ENCODE results near the gene CTXN3.

CTXN3 gene

DNA sequence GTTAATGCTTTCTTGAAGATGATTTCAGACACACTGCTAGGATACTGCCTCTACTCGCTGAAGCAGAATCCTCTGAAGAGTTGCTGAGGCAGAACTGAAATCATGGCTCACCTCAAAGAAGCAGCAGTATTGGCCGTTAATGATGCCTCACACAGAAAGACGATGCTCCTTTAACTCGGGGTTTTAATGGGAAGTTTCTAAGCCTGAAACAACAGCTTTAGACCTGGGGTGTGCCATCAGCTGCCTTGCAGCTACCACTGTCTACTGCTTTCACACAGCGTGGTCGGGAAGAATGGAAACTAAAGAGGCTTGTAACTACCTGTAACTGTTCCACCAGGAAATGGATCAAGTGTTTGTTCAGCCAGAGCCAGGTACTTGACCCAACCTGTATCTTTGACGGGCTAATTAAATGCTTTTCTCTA is at the start of gene CTXN3:
CTXN3 (plus strand) TSS at position 65 of the 422 bp plus-strand sequence. CDS start 8,440 bp downstream, outside the sequence.
- DNase-seq (ENCODE audit: low read depth in 1 of 2, low spot score in 1 of 2), result no peak

DNA sequence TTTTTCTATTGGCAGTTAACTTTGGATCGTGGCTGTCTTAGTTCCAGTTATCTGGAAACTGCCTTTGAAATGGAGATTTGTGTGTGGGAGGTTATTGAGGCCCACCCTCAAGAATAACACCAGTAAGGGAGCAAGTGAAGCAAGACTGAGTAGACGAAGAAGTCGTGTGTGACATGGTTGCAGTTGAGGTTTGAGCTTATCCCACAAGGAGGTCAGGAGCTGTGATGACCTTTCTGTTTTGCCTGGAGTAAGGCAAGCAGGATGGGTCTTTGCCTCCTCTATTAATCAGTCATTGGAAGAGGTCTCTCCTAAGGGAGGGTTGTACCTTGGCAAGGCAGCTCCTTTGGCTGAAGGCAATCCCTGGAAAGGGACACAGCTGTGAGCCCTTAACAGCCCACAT is 49.6 kb upstream of the CTXN3 start:
- DNase-seq (ENCODE audit: low read depth in 1 of 2, low spot score in 1 of 2), result no peak

DNA sequence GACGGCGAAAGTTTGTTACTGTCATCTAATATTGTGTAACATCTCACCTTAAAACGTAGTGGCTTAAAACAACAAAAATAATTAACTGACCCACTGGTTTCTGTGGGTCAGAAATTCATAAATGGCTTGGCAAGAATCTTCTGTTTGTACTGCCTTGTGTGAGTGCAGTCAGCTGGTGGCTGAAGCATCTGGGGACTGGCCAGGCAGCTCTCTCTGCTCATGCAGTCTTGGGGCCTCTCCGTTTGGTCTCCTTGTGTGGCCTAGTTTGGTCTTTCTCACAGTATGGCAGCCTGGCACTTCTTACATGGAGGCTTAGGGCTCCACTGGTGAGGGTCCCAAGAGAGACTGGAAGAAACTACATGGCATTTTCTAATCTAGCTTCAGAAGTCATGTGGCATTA is 49.0 kb upstream of the CTXN3 start:
- DNase-seq (ENCODE audit: low read depth in 1 of 2, low spot score in 1 of 2), result no peak

DNA sequence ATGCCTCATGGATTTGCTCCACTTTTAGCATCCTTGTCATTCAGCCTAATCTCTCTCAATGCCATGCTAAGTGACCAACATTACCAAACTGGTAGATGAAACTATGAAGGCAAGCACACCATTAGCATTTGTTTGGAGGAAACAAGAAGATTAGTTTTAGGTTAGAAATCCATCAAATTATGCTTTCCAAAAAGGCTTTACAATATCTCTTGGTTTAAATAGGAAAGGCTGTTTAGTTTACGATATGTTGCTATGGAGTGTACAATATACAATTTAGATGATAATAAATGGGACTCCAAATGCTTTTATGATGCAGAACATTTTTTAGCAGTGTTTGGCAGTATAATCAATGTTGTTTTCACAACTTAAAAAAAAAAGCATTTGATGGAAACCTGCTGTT is 47.8 kb upstream of the CTXN3 start:
- DNase-seq (ENCODE audit: low read depth in 1 of 2, low spot score in 1 of 2), result no peak

DNA sequence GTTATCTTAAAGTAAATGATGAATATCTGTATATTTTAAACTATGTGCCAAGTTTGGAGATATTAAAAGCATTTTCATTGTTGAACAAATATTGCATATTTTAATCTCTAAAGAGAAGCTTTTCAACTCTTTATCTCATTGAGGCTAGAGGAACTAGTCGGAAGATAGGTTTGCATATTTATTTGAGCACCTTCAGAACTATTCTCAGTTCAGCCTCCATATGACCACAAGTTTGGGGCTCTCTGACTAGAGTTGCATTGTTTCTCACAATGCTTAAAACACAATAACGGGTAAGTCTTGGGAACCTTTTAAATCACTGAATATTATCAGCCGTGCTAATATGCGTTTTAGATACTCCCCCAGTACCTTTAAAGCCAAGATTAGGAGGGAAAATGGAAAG is 47.3 kb upstream of the CTXN3 start:
- no peak for DNase-seq (ENCODE audit: low read depth in 1 of 2, low spot score in 1 of 2)

DNA sequence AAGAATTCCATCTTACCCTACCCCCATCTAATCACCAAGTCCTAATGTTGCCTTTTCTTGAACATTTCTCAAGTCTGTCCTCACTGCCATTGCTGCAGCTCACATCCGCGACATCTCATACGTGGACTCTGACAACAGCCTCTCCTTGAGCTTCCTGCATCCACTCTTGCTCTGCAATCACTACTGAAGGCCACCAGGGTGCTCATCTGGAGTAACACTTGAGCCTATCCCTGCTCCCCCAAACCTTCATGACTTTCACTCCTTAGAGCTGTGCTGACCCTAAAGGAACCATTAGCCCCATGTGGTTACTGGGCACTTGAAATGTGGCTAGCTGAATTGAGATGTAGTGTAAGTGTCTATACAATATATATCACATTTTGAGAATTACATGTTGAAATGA is 46.4 kb upstream of the CTXN3 start:
- no peak for DNase-seq (ENCODE audit: low read depth in 1 of 2, low spot score in 1 of 2)

DNA sequence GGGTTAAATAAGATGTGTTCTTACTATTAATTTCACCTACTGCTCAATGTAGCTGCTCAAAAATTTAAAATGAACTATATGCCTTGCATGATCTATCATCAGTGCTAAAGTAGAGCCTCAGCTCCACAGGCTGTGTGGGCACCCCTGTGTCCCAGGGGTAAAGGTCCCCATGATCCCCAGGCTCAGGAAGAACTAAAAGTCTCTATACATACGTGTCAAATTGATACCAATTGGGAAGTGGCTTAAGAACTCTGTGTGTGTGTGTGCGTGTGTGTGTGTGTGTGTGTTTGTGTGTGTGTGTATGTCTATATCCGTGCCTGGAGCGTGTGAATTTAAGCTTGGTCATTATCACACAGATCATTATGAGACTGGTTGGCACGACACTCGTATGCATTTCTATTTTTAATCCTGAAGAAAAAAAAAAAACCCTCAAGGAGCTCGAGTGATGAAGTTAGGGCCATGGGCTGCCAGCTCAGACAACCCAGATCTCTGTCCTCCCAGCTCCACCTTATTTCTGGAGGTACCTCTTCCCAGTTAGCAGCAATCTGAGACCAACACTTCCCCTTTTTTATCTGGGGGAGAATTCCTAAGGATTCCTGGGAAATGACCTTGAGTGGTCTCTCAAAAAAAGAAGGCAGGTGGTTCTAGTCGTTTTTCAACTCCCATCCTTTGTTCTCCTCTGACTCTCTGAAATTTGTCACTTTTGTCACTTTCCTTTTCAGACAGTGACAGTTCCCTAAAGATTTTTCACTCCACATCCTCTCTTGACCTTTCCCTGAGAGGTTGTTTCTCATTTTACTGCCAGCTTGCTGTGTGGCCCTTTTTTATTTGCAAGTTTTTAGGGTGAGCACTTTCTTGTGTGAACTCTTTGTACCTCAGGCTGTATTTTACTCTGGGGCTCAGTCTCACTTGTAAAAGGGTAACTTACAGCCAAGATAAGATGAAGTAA is 45.7 kb upstream of the CTXN3 start:
- DNase-seq (ENCODE audit: low read depth in 1 of 2, low spot score in 1 of 2), result no peak

DNA sequence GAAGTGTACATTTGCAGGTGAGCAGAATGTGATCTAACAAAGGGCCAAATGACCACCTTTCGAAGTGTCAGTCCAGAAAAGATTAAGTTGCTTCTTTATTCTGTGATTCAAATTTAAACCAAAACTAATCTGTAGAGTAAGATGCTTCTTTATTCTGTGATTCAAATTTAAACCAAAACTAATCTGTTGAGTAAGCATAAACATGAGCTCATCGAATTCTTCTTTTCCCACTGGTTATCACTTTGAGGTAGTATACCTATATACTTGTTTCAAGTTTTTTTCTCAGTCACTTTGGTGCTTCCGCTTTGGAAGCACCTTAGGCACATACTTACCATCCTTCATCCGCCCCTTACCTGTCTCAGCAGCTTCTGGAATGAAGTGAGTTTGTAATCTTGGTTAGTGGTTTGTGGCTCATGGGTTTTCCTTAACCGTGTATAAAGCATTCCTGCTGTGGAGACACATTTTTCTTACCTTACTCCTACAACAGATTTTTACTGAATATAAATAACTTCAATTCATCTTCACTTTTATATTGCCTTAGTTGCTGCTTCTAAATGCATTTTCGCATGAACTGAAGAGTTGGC is 40.7 kb upstream of the CTXN3 start:
- DNase-seq (ENCODE audit: low read depth in 1 of 2, low spot score in 1 of 2), result no peak

DNA sequence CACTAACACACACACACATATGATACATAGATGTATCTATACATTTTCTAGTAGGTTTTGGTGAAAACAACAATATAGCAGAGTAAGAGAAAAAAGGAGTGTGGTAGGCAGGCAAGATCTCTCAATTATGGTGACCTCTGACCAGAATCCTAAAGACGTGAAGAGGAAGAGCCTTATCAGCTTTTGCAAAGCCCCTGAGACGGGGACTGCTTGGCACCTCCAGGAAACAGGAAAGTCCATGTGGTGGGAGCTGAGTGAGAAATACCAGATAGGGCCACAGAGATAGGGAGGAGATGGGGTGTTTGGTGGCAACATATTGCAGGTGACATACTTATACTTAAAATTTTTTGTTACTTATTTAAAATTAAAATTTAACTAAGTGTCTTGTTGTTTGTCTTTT is 39.9 kb upstream of the CTXN3 start:
- no peak for DNase-seq (ENCODE audit: low read depth in 1 of 2, low spot score in 1 of 2)

DNA sequence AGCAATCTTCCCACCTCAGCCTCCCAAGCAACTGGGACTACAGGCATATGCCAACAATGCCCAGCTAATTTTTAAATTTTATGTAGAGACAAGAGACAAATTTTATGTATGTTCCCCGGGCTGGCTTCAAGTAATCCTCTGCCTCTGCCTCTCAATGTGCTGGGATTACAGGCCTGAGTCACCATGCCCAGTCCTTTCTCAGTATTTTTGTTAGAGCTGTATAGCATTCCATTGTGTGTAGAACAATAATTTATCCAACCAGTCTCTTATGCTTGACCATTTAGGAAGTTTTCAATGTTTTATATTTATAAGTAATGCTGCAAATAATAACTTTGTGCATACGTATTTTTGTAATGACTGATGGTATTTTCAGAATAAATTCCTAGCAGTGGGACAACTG is 38.9 kb upstream of the CTXN3 start:
- no peak for DNase-seq (ENCODE audit: low read depth in 1 of 2, low spot score in 1 of 2)

DNA sequence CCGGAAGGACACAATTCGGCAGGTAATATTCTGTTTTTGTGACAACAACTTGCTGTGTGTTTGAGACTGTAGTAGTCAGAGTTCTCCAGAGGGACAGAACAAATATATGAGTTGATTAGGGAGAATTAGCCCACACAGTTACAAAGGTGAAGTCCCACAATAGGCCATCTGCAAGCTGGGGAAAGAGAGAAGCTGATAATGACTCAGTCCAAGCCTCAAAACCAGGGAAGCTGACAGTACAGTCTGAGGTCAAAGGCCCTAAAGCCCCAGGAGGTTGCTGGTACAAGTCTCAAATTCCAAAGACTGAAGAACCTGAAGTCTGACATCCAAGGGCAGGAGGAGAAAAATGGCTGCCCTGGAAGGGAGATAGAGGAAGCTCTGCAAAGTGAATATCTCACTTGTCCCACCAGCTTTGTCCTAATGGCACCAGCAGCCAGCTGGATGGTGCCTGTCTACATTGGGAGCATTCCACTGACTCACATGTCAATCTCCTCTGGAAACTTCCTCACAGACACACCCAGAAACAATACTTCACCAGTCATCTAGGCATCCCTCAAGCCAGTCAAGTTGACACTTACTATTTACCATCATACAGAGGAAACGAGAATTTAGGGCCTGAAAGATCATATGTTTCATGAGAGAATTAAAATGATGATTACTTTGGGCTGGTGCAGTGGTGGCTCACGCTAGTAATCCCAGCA is 36.3 kb upstream of the CTXN3 start:
- DNase-seq (ENCODE audit: low read depth in 1 of 2, low spot score in 1 of 2), result no peak

DNA sequence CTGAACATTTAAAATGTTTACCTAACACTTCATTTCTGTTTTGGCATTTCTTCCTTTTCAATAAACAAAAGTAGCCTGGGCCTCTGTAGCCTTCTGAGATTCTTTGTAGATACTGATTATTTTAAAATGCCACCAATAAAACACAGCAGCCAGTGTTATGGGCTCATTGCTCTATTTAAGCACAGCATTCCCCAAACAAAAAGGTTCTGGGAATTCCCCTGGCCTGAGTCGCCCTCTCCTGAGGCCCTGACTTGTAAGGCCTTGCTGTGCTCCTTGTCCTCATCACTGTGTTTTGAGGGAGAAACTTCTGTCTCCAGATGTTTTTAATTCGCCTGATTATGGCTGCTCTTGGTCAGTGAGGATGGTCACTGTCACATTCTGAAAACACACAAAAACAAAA is 33.0 kb upstream of the CTXN3 start:
- DNase-seq (ENCODE audit: low read depth in 1 of 2, low spot score in 1 of 2), result no peak

DNA sequence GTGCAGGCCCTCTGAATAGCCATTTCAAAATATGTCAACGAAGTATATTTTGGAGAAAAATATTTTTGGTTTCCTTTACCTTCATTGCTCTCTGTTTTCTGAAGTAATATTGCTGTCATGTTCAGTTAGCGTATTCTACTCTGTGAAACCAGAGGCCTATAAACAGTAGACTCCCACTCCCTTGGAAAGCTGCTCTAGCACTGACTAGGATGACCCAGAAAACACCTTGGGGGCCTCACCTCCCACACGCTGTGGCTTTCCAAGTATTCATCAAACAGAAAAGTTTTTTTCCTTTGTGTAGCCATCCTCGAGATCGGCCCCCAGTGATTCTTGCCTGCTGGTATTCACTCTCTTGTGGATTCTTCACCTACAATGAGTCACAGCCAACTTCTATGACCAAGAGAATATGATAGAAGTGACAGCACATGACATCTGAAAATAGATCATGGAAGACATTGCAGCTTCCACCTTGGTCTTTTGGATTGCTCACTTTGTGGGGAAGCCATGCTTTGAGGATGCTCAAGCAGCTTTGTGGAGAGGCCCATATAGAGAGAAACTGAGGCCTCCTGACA is 28.9 kb upstream of the CTXN3 start:
- DNase-seq (ENCODE audit: low read depth in 1 of 2, low spot score in 1 of 2), result no peak

DNA sequence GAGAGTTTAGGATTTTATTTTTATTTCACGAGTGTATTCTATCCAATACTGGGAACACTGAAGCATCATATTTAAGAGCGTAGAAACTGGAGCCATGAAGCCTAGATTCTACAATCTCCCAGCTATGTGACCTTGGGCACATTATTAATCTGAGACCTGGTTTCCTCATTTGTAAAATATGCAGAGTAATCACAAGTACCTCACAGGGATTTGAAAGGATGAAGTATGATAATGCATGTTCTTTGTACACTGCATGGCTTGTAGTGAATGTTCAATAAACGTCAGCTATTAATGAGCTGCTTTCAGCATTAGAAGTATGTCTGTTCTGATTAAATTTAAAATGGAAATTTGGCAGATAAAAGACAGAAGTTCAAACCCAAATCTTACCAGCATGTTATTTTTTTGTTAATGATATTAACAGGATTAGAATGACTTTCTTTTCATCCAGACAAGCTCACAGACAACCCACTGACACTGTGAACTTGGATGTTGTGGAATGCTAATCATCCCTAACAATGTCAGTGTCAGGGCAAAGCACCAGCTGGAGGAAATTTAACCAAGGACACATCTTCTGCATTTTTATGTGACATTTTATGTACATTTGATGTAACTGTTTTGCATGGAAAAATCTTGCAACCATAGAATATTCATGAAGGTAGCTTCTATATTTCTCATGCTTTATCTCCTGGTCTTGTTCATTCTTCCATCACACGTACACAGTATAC is 27.1 kb upstream of the CTXN3 start:
- DNase-seq (ENCODE audit: low read depth in 1 of 2, low spot score in 1 of 2), result no peak

DNA sequence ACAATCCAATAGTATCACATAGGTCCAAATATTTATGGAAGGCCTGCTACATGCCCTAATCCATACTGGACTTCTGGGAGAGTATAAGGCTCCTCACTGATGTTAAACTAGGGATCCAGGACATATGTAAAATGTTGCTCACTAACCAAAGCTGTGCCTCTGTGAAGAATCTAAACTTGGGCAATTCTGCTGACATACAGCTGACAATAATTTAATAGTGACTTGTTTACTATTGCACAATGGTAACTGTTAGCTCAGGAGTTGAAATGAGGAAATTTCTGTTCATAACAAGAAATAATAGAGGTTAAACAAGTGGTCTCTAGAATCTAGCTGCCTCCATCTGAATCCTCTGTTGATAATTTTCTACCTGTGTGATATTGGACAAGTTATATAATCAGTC is 14.9 kb upstream of the CTXN3 start:
- DNase-seq (ENCODE audit: low read depth in 1 of 2, low spot score in 1 of 2), result no peak

DNA sequence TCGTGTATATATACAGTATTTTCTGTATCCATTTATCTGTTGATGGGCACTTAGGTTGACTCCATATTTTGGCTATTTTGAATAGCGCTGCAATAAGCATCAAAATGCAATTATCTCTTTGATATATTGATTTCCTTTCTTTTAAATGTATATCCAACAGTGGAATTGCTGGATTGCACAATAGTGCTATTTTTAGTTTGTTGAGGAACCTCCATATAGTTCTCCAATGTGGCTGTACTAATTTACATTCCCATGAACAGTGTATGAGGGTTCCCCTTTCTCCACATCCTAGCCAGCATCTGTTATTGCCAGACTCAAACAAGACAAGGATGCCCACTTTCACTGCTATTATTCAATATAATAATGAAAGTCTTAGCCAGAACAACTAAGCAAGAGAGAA is 9.1 kb upstream of the CTXN3 start:
- DNase-seq (ENCODE audit: low read depth in 1 of 2, low spot score in 1 of 2), result no peak

DNA sequence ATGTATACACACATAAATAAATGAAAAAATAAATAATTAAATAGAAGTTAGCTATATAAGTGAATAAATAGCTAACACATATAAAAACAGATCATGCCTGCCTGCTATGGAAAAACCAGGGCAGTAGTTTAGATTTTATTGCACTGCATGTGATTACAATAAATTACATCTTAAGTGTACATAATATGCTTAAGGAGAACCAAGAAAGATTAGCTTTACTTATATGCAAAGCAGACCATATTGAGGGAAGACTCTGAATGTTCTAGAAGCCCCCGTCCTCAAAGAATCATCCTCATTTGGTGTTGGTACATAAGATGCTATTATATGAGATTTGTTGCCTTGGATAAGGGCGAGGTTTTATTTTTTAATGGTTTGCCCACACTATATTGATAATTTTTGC is 5.9 kb upstream of the CTXN3 start:
- DNase-seq (ENCODE audit: low read depth in 1 of 2, low spot score in 1 of 2), result no peak

DNA sequence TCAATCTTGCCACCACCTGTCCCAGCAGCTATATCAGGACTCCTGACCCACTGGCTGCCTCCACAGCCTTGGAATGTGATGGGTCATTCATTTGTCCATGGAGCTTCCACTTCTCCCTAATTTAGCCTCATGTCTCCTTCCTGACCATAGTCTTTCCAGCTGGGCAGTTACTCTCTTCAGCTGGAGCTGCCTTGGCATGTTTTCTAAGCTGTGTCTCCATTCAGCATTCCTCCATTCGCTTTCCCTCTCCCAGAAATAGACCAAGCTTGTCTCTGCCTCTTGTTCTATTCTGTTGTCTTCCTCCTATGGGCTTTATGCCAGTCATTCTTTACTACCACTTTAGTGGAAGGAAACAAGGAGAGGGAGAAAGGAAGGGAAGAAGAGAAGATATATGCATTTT is 5.3 kb upstream of the CTXN3 start:
- no peak for DNase-seq (ENCODE audit: low read depth in 1 of 2, low spot score in 1 of 2)

DNA sequence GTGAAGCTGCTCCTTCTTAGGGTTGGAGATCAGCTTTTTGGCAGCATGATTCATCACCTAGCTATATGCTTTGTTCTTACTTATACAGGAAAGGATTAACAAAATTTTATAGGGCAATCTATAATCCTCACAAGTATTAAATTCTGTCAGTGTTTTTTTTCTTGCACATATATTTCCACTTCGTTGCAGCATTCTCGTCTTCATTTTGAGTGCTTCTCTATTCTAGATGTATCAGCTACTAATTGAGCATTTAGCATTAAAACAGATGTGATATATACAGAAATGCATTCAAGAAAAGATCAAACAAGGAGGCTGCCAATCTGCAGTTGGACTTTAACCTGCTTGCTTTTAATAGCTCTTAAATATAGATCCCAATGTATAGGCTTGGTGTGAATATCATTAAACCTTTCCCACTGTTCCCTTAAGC is 3.6 kb upstream of the CTXN3 start:
- DNase-seq (ENCODE audit: low read depth in 1 of 2, low spot score in 1 of 2), result no peak

DNA sequence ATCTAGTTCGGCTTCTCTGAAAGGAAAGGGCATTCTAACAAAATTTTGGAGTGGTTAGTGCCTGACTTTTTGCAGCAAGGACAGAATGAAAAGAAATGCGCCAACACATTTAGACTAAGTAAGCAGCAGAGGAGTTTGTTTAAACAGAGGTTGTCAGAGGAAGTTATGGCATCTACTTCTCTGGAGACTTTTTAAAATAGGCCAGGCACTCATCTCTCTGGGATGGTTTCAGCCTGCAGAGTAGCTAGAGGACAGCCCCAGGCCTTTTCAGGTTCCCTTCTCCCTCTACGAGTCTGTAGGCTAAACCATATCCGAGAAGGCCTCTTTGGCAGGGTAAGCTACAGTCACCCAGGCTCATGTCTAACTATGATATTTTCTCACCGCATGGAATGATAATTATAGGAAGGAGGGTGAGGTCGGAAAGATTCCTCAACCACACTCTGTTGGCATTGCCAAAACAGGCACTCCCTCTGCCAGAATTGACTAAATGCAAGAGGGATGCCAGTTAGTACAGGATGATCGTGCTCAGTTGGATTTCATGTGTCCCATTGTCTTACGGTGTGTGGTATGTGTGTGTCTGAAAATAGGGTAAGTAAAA is 1.4 kb upstream of the CTXN3 start:
- no peak for DNase-seq (ENCODE audit: low read depth in 1 of 2, low spot score in 1 of 2)

DNA sequence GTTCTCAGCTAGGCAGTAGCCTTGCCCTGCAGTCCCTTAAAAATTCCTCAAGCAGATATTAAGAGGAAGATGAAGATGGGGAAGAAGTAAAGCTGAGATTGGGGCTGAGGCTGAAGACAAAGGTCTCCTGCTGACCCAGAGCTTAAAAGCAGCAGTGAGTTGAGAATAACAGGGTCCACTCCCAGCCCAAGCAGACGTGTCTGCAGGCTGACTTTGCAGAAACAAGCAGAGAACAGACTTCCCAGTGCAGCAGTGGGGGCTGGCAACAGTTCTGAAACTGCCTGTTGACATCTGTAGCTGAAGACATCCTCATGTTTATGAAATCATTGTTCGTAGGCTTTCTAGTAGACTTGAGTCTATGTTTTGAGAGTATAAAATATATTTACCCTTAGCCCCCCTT is 1.1 kb downstream of the CTXN3 start:
- no peak for DNase-seq (ENCODE audit: low read depth in 1 of 2, low spot score in 1 of 2)
